Amniotic epithelial cell (primary cell): ENCODE measurements around the gene IL22RA1.
A peak's percentile ranks its signal among the peaks of the same experiment; 100 is the strongest.

Experiments used
- DNase-seq: peaks from one replicate; pipeline ENCODE4 v3.0.0-alpha.2; 2010; ENCODE audit warnings: low read depth

Gene IL22RA1, protein sequence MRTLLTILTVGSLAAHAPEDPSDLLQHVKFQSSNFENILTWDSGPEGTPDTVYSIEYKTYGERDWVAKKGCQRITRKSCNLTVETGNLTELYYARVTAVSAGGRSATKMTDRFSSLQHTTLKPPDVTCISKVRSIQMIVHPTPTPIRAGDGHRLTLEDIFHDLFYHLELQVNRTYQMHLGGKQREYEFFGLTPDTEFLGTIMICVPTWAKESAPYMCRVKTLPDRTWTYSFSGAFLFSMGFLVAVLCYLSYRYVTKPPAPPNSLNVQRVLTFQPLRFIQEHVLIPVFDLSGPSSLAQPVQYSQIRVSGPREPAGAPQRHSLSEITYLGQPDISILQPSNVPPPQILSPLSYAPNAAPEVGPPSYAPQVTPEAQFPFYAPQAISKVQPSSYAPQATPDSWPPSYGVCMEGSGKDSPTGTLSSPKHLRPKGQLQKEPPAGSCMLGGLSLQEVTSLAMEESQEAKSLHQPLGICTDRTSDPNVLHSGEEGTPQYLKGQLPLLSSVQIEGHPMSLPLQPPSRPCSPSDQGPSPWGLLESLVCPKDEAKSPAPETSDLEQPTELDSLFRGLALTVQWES

DNA sequence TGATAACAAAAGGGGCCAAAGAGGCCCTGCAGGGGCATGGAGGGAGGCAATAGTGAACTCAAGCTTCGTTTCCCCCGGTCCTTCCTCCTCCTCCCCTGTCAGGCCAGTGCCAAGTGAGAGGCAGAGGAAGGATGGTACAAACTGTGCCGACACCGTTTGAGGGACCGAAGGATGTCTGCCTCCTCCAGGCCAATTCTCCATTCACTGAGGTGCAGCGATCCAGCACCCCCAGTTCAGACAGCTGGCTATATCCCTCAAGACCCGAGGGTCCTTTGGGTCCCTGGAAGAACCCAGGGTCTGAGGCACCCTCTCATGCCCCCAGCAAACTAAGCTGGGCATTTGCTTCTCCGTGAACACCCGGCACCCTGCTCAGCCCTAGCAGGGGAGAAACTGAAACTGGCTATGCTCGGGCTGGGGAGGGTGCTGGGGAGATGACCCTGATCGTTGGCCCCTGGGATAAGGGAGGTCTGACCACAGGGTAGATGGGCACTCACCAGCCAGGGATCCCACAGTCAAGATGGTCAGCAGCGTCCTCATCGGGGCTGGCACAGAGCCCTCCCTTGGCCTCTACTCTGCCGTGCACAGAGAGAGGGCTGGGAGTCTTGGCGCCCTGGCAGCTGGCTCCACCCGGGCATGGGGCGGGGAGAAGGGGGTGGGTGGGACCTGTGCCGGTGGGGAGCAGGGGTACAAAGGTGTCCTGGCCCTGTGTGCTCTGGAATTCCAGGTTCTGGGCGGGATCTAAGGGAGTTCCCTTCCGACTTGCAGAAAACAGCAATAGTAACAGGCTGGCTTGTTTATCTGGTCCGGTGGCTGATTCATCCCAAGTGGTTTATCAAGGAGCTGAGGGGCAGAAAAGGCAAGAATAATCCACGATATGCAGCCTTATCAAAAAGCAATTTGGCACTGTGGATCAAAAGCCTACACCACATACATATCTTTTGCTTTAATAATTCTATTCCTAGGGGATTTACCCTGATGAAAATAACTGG is at the start of gene IL22RA1:
Gene IL22RA1 (minus strand): TSS at position 595 of the 989 bp plus-strand sequence. CDS start 58 bp downstream, at position 537.
- peak; percentile 72 for DNase-seq

DNA sequence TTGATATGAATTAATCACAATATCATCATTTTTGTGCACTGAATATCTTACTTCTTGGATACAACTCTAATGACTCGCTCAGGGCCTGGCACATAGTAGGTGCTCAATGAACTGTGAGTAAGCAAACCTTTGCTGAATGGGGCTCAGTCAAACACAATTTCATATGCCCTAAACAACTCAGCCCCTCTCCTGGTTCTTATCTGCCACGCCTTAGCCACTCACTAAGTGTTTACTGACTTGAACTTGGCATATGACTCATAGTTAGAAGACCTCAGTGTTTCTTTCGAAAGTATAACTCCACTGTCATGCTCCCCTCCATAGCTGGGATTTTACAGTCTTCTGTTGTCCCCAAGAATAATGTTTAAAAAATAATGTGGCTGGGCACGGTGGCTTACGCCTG is 48.9 kb upstream of the IL22RA1 start:
- peak; percentile 85 for DNase-seq

DNA sequence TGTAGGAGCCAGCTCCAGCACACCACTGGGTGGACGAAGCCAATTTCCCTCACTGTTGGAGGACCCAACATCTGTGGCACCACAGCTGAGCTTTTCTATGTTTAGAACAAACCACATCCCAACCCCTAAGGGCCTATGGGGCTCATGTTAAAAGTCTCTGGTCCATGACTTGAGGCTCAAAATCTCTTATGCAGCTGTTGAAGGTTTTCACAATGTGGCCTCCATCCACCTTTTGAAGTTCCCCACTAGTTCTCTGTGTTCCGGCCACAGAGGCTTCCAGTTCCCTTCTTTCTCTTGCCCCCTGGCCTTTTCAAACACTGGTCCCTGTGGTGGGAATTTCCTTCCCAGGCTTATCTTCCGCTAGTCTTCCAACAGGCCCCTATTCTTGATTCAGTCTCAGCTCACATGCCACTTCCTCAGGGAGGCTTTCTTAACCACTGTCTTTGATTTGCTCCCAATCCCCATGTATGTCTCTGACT is 48.1 kb upstream of the IL22RA1 start:
- DNase-seq, result no peak

DNA sequence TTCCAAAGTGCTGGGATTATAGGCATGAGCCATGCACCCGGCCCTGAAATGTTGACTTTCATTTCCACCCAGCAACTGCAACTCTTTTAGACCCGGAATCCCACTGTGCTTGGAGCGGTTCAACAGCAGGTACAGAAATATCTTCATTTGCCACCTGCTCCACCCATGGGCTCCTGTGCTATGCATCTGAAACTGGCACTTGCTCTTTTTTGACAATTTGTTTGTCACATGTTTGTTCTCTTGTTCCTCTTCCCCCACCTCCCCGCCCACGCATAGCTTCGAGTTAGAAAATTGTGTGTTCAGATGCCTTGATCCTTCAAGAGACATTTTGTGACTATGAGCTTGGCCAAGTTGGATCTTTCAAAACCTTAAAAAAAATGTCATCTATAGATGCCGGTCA is 46.6 kb upstream of the IL22RA1 start:
- DNase-seq, result no peak

DNA sequence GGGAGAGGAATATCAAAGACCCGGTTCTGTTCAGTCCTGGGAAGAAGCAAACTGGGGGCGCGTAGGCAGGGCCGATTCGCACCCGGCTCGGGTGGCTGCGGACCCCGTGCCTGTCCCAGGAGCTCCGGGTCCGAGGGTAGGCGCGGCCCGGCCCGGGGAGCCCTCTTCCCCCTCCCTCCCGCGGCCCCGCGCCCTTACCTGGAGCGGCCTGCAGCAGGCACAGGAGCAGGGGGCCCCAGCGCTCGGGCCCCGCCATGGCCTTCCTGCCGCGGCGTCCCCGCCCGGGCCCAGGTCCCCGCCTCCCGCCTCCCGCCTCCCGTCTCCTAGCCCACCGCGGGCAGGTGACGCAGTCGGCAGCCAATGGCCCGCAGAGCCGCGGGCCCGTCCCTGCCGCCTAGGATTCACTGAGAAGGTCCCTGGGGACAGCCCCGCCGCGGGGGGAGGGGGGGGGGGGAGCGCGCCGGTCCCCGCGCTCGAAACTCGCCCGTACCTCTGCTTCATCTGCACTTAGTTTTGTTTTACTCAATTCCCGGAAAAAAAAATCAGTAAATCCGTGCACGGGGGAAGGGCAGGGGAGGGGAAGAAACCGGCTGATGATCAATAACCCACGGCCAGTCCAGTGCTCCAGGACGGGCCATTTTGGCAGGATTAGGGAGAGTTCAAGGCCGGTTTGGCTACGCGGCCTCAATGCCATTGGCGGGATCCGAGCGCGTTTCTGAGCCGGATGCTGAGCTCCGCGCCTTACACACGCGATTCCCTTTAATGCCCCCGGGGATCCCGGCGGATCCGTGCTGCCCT is 44.3 kb upstream of the IL22RA1 start, which contains the start of gene IFNLR1:
Gene IFNLR1 (minus strand): TSS at position 297 of the 798 bp plus-strand sequence. CDS start 41 bp downstream, at position 256.
- DNase-seq, result no peak

DNA sequence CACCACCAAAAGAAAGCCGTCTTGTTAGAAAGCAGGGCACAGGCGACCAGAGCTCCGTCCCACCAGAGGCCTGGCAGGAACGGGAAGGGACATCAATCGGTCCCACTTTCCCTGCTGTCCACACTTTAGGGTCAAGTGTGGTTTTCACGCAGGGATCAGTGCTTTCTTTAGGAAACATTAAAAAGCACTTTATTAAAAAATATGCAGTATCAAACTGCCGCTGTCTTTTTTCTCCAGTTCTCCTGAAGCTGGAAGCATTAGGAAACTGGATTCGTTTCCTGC is 43.7 kb upstream of the IL22RA1 start:
- DNase-seq, result no peak

DNA sequence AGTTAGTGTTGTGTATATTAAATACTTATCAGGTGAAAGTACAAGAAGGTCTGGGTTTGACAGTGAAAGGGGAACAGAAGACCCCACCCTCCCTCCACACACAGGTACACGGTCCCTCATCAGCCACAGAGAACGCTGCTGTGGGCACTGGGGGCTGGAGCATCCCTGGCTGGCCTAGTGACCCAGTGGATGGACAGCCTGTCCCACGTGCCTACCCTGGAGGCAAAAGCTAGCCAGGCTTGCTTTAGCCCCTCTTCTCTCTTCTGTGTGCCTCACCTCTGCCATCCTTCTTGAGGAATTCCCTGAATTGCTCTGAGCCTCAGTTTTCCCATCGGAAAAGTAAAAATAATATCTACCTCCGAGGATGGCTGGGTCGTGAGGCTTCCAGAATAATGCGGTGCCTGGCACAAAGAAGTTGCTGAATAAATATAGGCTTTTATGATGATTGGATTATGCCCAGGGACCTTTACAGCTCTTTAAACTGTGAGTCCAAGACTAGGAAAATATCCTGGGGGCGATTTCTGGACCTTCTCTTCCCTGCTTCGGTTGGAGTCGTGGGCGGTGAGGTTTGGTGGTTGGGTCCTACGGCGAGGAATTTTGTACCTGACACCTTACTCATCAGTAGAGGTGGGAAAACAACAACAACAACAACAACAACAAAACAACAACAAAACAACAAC is 43.2 kb upstream of the IL22RA1 start:
- no peak for DNase-seq

DNA sequence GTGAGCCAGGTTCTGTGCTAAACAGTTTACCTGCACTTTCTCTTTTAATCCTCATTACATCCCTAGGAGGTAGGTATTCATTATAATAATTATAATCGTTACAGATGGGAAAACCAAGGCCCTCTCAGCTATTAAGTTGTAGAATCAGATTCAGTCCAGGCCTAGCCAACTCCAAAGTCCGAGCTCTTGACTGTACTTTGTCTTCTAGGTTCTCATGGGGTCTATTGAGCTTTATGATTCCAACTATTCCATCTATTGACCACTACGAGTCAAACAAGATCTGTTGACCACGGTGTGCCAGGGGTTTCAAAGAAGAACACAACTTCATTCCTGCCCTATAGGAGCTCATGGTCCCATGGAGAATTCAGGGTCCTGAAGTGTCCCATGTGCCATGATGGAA is 42.1 kb upstream of the IL22RA1 start:
- no peak for DNase-seq

DNA sequence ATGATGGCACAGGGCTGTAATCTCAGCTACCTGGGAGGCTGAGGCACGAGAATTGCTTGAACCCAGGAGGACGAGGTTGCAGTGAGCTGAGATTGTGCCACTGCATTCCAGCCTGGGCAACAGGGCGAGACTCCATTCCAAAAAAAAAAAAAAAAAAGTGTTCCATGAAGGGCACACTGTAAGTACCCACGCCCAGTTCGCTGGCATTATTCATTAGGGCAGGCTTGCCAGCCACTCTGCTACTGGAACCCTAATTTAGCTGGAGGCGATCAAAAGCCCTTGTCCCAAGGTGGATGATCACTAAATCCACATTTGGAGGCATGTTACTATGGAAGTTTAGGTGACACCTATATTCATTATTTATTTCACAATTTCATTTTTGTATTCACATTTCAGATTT is 39.1 kb upstream of the IL22RA1 start:
- DNase-seq, result no peak

DNA sequence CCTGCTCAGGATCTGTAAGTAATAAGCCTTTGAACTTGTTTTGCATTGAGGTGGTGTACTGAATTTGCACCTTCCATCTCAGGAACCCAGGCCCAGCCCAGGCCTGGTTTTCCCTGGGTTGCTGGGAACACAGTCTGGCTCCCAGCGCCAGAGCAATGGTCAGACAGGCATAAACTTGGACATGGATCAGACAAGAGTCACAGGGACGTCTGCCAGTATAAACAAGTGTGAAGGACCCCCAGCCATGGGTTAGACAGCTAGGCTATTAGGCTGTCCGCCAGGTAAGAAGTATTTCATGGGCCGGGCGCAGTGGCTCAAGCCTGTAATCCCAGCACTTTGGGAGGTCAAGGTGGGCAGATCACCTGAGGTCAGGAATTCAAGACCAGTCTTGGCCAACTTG is 38.7 kb upstream of the IL22RA1 start:
- DNase-seq, result no peak

DNA sequence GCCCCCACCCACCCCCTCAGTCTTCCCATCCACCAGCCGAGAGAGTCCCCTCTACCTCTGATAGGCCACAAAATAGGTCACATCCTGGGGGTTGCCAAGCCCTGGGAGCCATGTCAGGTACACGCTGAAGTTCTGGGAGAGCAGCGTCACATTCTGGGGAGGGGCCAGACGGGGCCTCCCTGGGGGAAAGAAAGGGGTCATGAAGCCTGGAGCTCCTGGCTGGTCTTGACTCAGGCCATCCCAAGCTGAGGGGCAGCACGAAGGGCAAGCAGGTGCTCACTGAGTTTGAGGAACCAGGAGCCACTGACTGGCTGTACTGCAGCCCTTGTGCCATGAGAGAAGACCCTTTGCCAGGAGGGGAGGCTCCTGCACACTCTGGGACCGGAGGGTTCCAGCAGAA is 37.7 kb upstream of the IL22RA1 start:
- DNase-seq, result no peak

DNA sequence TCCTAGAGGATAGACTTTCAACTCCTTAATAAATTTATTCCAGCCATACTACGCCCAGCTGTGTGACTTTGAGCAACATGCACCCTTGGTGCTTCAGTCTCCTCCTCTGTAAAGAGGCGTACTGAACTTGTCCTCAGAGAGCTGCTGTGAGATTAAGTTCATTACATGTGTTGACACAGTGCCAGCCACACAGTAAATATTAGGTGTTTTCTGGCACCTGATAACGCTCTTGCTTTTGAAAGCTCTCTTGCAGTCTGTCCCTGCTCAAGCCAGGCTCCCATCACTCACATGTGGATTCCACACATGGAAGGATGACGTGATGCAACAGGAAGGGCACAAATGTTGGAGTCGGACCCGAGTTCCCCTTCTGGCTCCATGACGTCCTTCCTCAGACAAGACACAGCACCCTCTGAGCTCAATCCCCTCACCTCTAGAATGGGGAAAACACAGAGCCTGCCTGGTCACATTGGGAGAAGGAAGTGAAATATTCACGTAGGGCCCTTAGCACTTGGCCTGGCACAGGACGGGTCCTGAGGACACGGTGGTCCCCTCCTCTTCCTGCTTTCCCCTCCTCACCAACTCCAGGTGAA is 36.4 kb upstream of the IL22RA1 start:
- no peak for DNase-seq

DNA sequence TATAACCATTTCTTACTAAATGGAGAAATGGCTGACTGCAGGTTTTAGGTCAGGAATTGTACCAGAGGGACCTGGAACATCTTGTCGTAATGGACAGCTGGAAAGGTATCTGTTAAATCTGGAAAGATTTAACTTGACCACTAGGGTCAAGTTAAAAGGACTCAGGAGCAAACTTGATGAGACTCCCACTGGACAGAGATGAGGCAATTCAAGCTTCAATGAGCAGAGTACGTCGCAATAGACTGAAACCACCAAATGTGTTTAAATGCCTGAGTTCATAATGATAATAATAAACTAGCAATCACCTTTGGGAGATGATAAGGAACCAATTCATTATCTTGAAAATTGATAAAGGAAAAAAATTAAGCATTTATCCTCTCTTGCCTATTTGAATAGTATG is 35.5 kb upstream of the IL22RA1 start:
- peak; percentile 54 for DNase-seq

DNA sequence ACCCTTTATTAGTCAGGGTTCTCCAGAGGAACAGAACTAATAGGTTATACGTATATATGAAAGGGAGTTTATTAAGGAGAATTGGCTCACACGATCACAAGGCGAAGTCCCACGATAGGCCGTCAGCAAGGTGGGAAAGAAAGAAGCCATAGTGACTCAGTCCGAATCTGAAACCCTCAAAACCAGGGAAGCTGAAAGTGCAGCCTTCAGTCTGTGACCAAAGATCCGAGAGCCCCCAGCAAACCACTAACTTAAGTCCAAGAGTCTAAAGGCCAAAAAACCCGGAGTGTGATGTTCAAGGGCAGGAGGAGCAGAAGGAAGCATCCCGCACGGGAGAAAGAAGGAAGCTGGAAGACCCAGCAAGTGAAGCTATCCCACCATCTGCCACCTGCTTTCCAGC is 34.2 kb upstream of the IL22RA1 start:
- DNase-seq, result no peak

DNA sequence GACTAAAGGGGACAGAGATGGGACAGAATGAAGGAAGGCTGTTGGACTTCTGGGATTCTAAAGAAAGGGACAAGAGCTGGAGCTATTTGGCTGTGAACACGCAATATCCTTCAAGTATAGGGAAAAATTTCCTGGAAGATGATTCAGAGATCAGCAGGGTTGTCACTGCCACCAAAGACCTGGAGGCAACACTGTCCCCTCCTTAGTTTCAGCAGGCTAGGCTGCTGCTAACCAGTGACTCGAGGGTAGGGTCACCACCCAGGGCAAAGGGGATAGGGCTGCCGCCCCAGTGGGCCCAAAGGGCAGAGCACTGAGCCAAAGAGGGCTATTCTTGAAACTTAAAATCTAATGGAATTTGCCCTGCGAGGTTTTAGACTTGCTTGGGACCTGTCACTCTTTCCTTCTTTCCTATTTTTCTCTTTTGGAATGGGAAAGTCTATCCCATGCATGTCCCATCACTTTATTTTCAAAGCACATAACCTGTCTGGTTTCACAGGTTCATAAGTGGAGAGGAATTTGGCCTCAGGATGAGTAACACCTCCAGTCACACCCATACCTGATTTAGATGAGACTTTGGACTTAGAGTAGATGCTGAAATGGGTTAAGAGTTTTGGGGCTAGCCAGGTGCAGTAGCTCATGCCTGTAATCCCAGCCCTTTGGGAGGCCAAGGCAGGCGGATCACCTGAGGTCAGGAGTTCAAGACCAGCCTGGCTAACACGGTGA is 32.3 kb upstream of the IL22RA1 start:
- no peak for DNase-seq

DNA sequence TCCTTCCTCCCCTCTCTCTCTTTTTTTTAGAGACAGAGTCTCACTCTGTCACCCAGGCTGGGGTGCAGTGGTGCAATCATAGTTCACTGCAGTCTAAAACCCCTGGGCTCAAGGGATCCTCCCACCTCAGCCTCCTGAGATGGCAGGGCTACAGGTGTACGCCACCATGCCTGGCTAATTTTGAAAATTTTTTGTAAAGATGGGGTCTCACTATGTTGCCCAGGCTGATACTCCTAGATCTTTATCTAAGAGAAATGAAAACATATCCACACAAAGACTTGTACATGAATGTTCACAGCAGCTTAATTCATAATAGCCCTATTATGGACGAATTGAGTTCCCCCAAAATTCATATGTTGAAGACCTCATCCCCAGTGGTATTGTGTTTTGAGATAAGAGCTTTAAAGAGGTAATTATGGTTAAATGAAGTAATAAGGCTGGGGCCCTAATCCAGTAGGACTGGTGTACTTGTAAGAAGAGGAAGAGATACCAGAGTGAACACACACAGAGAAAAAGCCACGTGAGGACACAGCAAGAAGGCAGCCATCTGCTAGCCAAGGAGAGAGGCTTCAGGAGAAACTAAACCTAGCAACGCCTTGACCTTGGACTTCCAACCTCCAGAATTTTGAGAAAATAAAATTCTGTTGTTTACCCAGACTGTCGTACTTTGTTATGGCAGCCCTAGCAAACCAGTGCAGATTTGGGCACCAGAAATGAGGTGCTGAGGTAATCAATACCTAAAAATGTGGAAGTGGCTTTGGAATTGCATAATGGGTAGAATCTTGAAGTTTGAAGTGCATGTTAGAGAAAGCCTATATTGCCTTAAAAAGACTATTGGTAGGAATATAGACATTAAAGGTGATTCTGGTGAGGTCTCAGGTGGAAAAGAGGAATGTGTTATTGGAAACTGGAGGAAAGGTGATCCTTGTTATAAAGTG is 31.0 kb upstream of the IL22RA1 start:
- DNase-seq, result no peak

DNA sequence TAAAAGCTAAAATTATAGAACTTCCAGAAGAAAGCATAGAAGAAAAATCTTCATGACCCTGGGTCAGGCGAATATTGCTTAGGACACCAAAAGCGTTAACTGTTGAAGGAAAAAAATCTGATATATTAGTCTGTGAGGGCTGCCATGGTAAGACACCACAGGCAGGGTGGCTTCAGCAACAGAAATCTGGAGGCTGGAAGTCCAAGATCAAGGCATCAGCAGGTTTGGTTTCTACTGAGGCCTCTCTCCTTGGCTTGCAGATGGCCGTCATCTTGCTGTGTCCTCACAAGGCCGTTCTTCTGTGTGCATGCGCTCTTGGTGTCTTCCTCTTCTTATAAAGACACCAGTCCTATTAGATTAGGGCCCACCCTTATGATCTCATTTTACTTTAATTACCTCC is 29.7 kb upstream of the IL22RA1 start:
- DNase-seq, result no peak

DNA sequence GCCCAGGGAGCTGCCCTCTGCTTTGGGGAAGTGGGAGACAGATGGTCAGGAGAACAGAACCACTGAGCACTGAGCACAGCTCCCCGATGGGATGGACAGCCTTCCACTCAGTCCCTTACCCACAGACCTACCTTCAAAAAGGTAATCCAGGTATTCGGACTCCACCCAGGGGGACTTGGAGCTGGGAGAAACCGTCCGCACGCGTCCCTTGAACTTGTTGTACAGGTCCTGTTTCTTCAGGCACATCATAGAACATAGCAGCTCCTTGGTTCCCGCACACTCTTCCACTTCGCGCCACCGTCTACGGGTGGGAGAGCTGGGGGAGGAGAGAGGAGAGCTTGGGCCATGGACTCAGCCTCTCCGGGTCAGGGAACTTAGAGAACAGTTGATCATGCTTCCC is 26.3 kb upstream of the IL22RA1 start:
- no peak for DNase-seq

DNA sequence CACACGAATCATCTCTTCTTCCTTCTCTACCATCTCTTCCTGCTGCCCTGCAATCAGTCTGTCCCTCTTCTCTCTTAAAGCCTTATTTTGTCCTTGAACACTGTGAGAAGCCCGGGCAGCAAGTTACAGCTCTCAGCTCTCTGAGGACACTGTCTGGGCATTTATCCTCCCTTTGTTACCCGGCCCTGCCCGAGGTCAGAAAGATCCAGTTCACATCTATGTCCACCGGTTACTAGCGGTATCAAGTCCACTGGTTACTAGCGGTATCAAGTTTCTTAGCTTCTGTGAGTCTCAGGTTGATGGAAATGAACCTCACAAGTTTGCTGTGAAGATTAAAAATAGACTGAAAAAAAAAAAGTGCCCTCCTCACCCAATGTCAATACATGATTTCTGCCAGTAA is 25.3 kb upstream of the IL22RA1 start:
- DNase-seq, result no peak
